Measurements from ENCODE around the gene GLIS2.
"Not testable (repeated sequence)": the region's sequence is repeated elsewhere in the genome, so short reads cannot be mapped to it uniquely, and the experiment has no call there.

GLIS2 gene

GRCh38 chr16:4337540-4338088 is 21.7 kb downstream of the GLIS2 start:
- no peak for DNase-seq

DNA sequence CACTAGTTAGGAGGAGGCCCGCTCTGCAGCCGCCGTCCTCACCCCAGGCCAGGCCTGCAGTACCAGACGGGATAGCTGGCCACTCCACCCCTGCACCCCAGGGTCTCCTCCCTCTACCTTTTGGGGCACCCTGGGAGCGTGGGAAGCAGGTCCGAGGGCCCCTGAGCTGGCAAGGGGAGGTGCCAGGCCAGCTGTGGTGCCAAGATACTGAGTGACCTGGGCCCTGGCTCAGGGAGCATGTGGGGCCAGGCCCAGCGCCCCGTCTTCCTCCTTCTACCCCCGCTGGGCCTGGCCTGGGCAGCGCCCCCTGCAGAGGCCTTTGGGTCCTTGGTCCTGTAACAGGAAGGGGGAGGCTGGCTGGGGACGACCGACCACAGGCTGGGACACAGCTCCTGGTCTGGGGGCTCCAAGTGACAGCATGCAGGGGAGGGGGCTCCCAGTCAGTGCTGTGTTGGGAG is 22.3 kb downstream of the GLIS2 start:
- no peak for DNase-seq

DNA sequence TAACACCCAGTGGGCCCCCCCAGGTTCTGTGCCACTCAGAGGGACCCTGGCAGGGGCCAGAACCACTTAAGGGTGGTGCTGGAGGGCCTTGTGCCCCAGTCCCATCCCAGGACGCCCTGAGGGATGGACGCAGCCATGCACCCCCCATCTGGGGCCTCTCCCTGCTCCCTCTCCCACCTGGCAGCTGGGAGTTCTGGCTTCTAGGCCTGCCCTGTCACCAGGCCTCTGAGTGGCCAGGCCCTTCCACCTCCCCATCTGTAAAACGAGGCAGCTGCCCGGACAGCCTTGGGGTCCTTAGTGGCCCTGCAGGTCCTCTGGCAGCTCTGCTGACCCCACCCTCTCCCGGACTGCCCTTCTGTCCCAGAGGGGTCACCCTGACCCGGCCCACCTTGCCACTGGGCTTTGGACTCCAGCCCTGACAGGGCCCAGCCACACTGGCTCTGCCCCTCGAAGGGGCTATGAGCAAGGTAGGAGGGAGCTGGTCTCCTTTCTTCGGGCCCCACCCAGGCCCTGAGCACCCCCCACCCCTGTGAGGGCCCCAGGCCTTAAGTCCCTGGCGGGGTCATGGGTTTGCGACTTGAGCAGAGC is 22.9 kb downstream of the GLIS2 start:
- no peak for DNase-seq

DNA sequence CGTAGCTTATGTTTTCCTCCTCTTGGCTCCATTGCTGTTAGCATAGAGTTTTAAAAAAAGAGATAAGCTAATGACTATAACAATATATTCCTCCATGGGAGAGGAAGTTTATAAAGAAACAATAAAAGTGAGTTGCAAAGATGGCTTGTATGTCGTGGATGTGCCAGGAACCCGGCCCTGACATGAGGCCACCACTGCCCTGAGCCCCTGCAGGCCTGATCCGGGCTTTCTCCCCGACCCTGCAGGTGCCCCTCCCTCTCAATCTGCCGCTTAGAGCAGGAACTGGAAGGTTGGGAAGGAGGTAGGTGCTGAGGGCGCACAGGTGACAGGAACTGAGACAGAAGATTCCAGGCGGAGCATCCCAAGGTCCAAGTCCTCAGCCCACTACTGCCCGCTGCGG is 23.6 kb downstream of the GLIS2 start:
- no peak for DNase-seq

DNA sequence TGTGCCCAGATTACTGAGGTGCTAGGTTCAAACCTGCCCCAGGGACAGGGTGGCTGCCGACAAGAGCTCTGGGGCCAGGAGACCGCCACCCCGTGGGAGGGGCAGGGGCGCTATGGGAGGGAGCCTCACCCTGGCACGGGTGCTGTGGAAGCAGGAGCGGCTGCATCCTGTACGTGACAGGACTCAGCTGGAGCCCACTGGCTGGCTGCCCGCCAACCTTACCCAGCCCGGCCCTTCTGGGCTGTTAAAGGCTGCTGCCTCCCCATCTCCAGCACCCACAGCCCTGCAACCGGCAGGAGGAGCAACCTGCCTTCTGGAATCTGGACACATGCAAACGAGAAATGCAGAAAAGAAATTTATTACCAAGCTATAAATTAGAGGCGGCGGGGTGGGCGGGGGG is 24.0 kb downstream of the GLIS2 start:
- no peak for DNase-seq

DNA sequence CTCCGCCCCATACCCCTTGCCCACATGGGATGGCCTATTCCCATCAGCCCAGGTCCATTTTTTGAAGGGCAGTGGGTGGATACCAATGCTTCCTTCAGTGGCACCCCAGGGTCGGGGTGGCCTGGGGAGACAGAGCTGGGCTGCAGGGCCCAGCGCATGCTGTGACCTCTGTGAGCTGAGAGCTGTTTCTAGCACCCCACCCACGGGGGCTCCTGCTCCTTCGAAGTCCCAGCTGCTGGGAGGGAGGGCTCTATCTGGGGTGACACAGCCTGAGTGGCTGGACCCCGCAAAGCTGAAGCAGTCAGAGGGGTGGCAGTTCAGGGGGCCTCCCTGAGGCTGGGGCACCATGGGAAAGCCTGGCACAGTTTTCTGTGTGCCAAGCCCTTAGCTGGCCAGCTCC is 24.6 kb downstream of the GLIS2 start:
- no peak for DNase-seq

- DNase-seq = no peak
Observed at GRCh38 chr16:4341250-4341649, 25.4 kb downstream of the GLIS2 start.

DNA sequence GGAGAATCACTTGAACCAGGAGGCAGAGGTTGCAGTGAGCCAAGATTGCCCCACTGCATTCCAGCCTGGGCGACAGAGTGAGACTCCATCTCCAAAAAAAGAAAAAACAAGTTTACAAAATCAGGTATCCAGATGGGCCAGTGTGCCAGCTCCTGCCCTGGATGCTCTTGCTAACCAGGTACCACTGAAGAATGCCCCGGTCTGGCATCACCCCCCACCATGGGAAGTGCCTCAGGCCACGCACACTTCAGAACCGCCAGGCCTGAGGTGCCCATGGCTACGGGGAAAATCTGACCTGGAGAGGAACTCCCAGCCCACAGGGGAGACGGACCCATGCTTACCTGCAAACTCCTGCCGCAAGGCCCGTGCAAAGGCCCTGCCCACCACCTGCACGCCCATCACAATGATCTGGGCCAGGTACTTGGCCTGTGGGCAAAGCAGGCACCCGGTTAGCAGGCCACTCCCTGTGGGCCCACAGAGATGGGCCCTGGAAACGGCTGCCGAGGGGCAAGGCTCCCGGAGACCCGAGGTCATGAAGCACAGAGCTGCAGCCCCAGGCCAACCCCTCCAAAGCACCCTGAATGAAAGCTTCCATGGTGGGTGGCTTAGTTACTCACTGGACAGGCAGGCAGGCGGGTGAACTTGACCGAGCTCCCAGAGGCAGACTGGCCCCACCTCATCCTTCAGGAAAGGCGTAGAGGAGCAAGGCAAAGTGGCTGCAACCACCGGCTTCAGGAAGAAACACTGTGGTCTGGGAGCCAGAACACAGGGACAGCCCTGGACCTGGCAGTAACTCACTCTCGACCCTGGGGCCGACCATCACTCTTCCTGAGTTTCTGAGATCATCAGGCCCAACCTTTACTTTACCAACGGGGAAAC is 27.2 kb downstream of the GLIS2 start:
- DNase-seq = no peak

GRCh38 chr16:4344300-4344982 is 28.6 kb downstream of the GLIS2 start:
- DNase-seq = not testable (repeated sequence)

- no peak for DNase-seq
Observed at GRCh38 chr16:4344983-4345835, 29.3 kb downstream of the GLIS2 start.

GRCh38 chr16:4345836-4346781 is 30.2 kb downstream of the GLIS2 start:
- DNase-seq = no peak

- no peak for DNase-seq
Observed at GRCh38 chr16:4347010-4347409, 31.1 kb downstream of the GLIS2 start.

GRCh38 chr16:4347765-4348509 is 32.1 kb downstream of the GLIS2 start:
- DNase-seq = no peak

- no peak for DNase-seq
Observed at GRCh38 chr16:4349332-4349731, 33.5 kb downstream of the GLIS2 start.

GRCh38 chr16:4350365-4350786 is 34.5 kb downstream of the GLIS2 start:
- no peak for DNase-seq

DNA sequence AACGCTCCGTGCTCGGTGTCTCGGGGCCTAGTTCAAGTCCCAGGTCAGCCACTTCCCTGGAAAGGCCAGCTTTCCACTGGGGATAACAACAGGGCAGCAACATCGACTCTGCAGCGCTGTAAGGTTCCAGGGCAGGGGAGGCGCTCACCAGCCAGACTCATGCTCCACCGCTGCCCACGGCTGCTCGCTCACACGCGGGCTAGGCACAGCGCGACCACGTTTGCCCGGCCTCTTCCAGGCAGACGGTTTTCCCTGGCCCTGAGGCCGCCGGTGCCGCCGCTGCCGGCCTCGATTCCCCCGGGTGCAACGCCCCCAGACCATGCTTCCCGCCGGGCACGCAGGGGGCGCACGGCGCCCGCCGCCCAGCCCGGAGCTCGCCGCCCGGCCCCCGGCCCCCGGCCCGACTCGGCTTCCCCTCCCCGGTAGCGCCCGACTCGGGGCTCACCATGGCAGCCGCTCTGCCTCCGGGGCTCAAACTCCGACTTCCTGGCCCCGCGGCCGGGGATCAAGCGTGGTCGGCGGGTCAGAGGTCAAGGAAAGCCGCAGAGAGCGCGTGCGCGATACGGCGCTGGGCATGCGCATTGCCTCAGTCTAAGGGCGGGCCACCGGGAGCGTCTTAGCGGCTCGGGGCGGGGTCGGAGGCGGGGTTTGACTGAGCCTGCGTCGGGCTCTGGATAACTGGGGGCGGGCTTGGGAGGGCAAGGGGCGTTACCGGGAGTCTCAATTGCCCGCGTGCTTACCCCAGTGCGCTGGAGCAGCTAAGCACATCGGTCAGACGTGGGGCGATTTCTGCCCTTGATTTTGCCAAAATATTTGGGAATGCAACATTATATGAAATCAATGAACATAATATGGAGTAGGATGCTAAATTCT is 35.2 kb downstream of the GLIS2 start, which contains the start of gene PAM16:
PAM16 (minus strand) TSS at position 535 of the 873 bp plus-strand sequence; CDS start at position 448, 87 bp downstream.
- peak; percentile 96 for DNase-seq

GRCh38 chr16:4351880-4352279 is 36.0 kb downstream of the GLIS2 start:
- DNase-seq = no peak

DNA sequence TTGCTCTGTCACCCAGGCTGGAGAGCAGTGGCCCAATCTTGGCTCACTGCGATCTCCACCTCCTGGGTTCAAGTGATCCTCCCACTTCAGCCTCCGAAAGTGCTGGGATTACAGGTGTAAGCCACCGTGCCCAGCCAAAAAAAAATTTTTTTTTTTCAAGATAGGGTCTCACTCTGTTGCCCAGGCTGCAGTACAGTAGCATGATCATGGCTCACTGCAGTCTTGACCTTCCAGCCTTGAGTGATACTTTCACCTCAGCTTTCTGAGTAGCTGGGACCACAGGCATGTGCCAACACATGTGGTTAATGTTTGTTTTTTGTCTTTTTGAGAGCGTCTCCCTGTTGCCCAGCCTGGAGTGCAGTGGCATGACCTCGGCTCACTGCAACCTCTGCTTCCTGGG is 37.0 kb downstream of the GLIS2 start:
- DNase-seq = no peak

DNA sequence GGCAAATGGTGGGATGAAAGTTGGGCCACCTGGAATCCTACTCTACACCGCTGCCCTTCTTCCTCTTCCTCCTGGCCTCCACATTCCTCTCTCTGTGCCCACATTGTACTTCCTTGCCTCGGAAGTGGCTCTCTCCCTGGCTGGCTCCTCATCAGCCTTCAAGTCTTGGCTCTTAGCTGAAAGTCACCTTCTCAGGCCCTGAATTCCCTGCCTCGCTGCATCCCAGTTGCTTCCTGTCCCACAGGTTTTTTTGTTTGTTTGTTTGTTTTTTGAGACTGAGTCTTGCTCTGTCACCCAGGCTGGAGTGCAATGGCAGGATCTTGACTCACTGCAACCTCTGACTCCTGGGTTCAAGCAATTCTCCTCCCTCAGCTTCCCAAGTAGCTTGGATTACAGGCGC is 37.8 kb downstream of the GLIS2 start:
- no peak for DNase-seq
